Ishikawa (cell line): ENCODE data around the gene S100A4.

Source experiments
- CEBPB ChIP-seq: IDR thresholded peaks from 2 replicates; pipeline ENCODE4 v1.6.1; 2012
- EGR1 ChIP-seq: IDR thresholded peaks from 2 replicates; pipeline ENCODE4 v1.6.1; 2012
- EP300 ChIP-seq: IDR thresholded peaks from 2 replicates; pipeline ENCODE4 v1.6.1; 2012; ENCODE audit warnings: borderline replicate concordance
- FOXM1 ChIP-seq: IDR thresholded peaks from 2 replicates; pipeline ENCODE4 v1.6.1; 2012; ENCODE audit warnings: low read depth, borderline replicate concordance
- NFIC ChIP-seq: IDR thresholded peaks from 2 replicates; pipeline ENCODE4 v1.6.1; 2012
- RAD21 ChIP-seq: IDR thresholded peaks from 2 replicates; pipeline ENCODE4 v1.6.1; 2012; ENCODE audit warnings: low read depth
- TAF1 ChIP-seq: IDR thresholded peaks from 2 replicates; pipeline ENCODE4 v1.6.1; 2012; ENCODE audit warnings: low read depth, mild to moderate bottlenecking
- TCF12 ChIP-seq: IDR thresholded peaks from 2 replicates; pipeline ENCODE4 v1.6.1; 2012; ENCODE audit warnings: low read depth
- TEAD4 ChIP-seq: IDR thresholded peaks from 2 replicates; pipeline ENCODE4 v1.6.1; 2012
- YY1 ChIP-seq: IDR thresholded peaks from 2 replicates; pipeline ENCODE4 v1.6.1; 2012; ENCODE audit warnings: low read depth
- TF ChIP-seq, protein P1 (sequence below): IDR thresholded peaks from 2 replicates; pipeline ENCODE4 v1.6.1; 2012
- TF ChIP-seq, protein P2 (sequence below): IDR thresholded peaks from 2 replicates; pipeline ENCODE4 v1.6.1; 2012; ENCODE audit warnings: low read depth, mild to moderate bottlenecking
- TF ChIP-seq, protein P3 (sequence below): IDR thresholded peaks from 2 replicates; pipeline ENCODE4 v1.6.1; 2012

DNA sequence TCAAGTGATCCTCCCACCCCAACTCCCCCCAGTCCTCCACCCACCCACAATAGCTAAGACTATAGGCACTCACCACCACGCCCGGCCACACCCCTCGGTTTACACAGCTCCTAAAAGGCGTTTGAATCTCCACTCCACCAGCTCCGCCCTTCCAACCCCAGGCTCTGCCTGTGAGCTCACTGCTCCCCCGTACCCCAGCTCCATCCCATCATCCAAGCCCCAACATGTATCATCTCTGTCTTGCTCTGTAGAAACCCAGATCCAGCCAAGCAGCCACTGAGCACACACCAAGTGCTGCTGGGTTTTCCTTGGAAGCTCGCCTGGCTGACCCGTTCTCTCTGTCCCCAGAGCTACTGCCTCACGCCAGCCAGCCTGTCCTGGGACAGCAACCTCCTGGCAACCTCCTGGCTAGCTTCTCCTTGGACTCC lies 32.0 kb upstream of the S100A4 start:
- TF ChIP-seq EGR1 (no peak), EP300 (no peak), YY1 (no peak), RAD21 (no peak), TEAD4 (no peak), FOXM1 (no peak), NFIC (no peak), TCF12 (no peak), CEBPB (no peak), TAF1 (no peak)
- TF ChIP-seq, protein P1, sequence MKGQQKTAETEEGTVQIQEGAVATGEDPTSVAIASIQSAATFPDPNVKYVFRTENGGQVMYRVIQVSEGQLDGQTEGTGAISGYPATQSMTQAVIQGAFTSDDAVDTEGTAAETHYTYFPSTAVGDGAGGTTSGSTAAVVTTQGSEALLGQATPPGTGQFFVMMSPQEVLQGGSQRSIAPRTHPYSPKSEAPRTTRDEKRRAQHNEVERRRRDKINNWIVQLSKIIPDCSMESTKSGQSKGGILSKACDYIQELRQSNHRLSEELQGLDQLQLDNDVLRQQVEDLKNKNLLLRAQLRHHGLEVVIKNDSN, result no peak
- TF ChIP-seq, protein P2, sequence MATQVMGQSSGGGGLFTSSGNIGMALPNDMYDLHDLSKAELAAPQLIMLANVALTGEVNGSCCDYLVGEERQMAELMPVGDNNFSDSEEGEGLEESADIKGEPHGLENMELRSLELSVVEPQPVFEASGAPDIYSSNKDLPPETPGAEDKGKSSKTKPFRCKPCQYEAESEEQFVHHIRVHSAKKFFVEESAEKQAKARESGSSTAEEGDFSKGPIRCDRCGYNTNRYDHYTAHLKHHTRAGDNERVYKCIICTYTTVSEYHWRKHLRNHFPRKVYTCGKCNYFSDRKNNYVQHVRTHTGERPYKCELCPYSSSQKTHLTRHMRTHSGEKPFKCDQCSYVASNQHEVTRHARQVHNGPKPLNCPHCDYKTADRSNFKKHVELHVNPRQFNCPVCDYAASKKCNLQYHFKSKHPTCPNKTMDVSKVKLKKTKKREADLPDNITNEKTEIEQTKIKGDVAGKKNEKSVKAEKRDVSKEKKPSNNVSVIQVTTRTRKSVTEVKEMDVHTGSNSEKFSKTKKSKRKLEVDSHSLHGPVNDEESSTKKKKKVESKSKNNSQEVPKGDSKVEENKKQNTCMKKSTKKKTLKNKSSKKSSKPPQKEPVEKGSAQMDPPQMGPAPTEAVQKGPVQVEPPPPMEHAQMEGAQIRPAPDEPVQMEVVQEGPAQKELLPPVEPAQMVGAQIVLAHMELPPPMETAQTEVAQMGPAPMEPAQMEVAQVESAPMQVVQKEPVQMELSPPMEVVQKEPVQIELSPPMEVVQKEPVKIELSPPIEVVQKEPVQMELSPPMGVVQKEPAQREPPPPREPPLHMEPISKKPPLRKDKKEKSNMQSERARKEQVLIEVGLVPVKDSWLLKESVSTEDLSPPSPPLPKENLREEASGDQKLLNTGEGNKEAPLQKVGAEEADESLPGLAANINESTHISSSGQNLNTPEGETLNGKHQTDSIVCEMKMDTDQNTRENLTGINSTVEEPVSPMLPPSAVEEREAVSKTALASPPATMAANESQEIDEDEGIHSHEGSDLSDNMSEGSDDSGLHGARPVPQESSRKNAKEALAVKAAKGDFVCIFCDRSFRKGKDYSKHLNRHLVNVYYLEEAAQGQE, result no peak
- TF ChIP-seq, protein P3, sequence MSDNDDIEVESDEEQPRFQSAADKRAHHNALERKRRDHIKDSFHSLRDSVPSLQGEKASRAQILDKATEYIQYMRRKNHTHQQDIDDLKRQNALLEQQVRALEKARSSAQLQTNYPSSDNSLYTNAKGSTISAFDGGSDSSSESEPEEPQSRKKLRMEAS, result no peak
